Measurements from ENCODE around the gene MGLL. TPM values are rescaled to one million over a fixed set of nuclear protein-coding genes. Genes with fewer than 3 reads are reported as not detected.

MGLL gene
- total RNA-seq, 1 experiment from 2014 or later = 6.8 TPM

DNA sequence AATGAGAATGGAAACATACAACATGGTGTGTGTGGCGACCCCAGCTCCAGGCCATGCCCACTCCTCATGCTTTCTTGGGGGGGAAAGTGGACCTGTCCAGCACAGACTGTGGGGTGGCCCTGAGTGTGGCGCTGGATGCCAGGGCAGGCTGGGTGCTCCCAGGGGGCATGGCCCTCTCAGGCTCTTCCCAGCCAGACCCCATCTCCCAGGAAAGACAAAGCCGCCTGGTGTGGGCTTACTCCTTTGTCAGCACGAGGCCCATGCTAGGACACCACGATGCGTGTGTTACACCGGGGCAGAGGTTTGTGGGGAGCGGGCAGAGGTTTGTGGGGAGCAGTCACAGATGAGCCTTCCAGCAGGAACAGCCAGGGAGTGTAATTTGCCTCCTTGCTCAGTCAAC is 81.1 kb downstream of the MGLL start:
- H3K27ac ChIP-seq (ENCODE audit: low read depth, low read length) = no peak overlapping the region
- peaks cover under 1 to 12% of the 10 kb centered on the region in 2 experiments; a peak in 2 of 4 replicates for H3K4me1 ChIP-seq (ENCODE audit: control insufficient read depth in 1 of 2, insufficient read depth in 2 of 2, low read length in 2 of 2)
- no peaks in the 10 kb centered on the region for H4K20me1 ChIP-seq (ENCODE audit: insufficient read depth)
- H3K36me3 ChIP-seq (ENCODE audit: control insufficient read depth in 1 of 2, insufficient read depth in 2 of 2, low read length in 2 of 2) = no peaks in the 10 kb centered on the region
- ATAC-seq (no peak), DNase-seq (ENCODE audit: low read depth, low spot score) (no peak)
- H3K9me2 ChIP-seq (ENCODE audit: insufficient read depth) = no peaks in the 10 kb centered on the region
- H3K27me3 ChIP-seq (ENCODE audit: insufficient read depth, low read length) = no peaks in the 10 kb centered on the region
- ChIA-PET POLR2A (no interaction called here), RAD21 (ENCODE audit: low non-redundant PET in 1 of 2, low total read pairs in 2 of 2, uncharacterized antibody in 2 of 2, unreplicated experiment in 2 of 2) (no interaction called here), CTCF (no interaction called here)
- no peak overlapping the region for H3K4me3 ChIP-seq (replicated peaks in 1 of 2; ENCODE audit: low read depth in 1 of 2, low read length in 2 of 2)
- no peak overlapping the region for H3K9ac ChIP-seq (ENCODE audit: low read length)
- TF ChIP-seq SRF (IDR thresholded peaks at IDR 0.05; ENCODE audit: low read depth) (no peak), TCF7L2 (IDR thresholded peaks at IDR 0.05; ENCODE audit: borderline replicate concordance, extremely low read depth, insufficient read depth, insufficient read length) (no peak), EGR1 (IDR thresholded peaks at IDR 0.05; ENCODE audit: low read depth) (no peak), POLR2AphosphoS5 (IDR thresholded peaks at IDR 0.05; ENCODE audit: low read depth, low read length) (no peak), ZNF274 (IDR thresholded peaks at IDR 0.05; ENCODE audit: low read depth, low read length) (no peak), YY1 (IDR thresholded peaks at IDR 0.05; ENCODE audit: extremely low read depth, insufficient replicate concordance, low read depth, low read length) (no peak), RAD21 (IDR thresholded peaks at IDR 0.05; ENCODE audit: low read depth) (no peak), CEBPB (IDR thresholded peaks at IDR 0.05; ENCODE audit: low read depth) (no peak), POLR2A (IDR thresholded peaks at IDR 0.05; ENCODE audit: borderline replicate concordance, extremely low read depth, insufficient read depth, insufficient read length) (no peak), ZFX (IDR thresholded peaks at IDR 0.05) (no peak), EZH2phosphoT487 (IDR thresholded peaks at IDR 0.05; ENCODE audit: borderline replicate concordance) (no peak), EZH2 (IDR thresholded peaks at IDR 0.05) (no peak), CBX3 (IDR thresholded peaks at IDR 0.05; ENCODE audit: low read depth) (no peak), ELF1 (IDR thresholded peaks at IDR 0.05; ENCODE audit: borderline replicate concordance, low read depth) (no peak), SP1 (IDR thresholded peaks at IDR 0.05; ENCODE audit: low read depth) (no peak)
- TF ChIP-seq, protein P1, sequence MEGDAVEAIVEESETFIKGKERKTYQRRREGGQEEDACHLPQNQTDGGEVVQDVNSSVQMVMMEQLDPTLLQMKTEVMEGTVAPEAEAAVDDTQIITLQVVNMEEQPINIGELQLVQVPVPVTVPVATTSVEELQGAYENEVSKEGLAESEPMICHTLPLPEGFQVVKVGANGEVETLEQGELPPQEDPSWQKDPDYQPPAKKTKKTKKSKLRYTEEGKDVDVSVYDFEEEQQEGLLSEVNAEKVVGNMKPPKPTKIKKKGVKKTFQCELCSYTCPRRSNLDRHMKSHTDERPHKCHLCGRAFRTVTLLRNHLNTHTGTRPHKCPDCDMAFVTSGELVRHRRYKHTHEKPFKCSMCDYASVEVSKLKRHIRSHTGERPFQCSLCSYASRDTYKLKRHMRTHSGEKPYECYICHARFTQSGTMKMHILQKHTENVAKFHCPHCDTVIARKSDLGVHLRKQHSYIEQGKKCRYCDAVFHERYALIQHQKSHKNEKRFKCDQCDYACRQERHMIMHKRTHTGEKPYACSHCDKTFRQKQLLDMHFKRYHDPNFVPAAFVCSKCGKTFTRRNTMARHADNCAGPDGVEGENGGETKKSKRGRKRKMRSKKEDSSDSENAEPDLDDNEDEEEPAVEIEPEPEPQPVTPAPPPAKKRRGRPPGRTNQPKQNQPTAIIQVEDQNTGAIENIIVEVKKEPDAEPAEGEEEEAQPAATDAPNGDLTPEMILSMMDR (IDR thresholded peaks at IDR 0.05 in 2 of 3, conservative IDR thresholded peaks at IDR 0.05 in 1 of 3; ENCODE audit: borderline replicate concordance in 1 of 3, insufficient read depth in 1 of 3, low read depth in 2 of 3, low read length in 2 of 3) = no peak
- TF ChIP-seq, protein P2, sequence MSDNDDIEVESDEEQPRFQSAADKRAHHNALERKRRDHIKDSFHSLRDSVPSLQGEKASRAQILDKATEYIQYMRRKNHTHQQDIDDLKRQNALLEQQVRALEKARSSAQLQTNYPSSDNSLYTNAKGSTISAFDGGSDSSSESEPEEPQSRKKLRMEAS (IDR thresholded peaks at IDR 0.05) = no peak
- TF ChIP-seq, protein P3, sequence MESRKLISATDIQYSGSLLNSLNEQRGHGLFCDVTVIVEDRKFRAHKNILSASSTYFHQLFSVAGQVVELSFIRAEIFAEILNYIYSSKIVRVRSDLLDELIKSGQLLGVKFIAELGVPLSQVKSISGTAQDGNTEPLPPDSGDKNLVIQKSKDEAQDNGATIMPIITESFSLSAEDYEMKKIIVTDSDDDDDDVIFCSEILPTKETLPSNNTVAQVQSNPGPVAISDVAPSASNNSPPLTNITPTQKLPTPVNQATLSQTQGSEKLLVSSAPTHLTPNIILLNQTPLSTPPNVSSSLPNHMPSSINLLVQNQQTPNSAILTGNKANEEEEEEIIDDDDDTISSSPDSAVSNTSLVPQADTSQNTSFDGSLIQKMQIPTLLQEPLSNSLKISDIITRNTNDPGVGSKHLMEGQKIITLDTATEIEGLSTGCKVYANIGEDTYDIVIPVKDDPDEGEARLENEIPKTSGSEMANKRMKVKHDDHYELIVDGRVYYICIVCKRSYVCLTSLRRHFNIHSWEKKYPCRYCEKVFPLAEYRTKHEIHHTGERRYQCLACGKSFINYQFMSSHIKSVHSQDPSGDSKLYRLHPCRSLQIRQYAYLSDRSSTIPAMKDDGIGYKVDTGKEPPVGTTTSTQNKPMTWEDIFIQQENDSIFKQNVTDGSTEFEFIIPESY (IDR thresholded peaks at IDR 0.05; ENCODE audit: extremely low read depth, insufficient replicate concordance, low read length) = no peak
- TF ChIP-seq, protein P4, sequence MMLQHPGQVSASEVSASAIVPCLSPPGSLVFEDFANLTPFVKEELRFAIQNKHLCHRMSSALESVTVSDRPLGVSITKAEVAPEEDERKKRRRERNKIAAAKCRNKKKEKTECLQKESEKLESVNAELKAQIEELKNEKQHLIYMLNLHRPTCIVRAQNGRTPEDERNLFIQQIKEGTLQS (IDR thresholded peaks at IDR 0.05) = no peak
- TF ChIP-seq, protein P5, sequence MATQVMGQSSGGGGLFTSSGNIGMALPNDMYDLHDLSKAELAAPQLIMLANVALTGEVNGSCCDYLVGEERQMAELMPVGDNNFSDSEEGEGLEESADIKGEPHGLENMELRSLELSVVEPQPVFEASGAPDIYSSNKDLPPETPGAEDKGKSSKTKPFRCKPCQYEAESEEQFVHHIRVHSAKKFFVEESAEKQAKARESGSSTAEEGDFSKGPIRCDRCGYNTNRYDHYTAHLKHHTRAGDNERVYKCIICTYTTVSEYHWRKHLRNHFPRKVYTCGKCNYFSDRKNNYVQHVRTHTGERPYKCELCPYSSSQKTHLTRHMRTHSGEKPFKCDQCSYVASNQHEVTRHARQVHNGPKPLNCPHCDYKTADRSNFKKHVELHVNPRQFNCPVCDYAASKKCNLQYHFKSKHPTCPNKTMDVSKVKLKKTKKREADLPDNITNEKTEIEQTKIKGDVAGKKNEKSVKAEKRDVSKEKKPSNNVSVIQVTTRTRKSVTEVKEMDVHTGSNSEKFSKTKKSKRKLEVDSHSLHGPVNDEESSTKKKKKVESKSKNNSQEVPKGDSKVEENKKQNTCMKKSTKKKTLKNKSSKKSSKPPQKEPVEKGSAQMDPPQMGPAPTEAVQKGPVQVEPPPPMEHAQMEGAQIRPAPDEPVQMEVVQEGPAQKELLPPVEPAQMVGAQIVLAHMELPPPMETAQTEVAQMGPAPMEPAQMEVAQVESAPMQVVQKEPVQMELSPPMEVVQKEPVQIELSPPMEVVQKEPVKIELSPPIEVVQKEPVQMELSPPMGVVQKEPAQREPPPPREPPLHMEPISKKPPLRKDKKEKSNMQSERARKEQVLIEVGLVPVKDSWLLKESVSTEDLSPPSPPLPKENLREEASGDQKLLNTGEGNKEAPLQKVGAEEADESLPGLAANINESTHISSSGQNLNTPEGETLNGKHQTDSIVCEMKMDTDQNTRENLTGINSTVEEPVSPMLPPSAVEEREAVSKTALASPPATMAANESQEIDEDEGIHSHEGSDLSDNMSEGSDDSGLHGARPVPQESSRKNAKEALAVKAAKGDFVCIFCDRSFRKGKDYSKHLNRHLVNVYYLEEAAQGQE (IDR thresholded peaks at IDR 0.05; ENCODE audit: low read depth) = no peak
- intact Hi-C loops (cut with micrococcal nuclease) = no loop called here
- BruUV-seq (replicated peaks) = no TSS peak
- H3K4me2 ChIP-seq (ENCODE audit: low read length) = no peak overlapping the region
- H2AFZ ChIP-seq (ENCODE audit: low read depth, low read length, poor library complexity, severe bottlenecking) = no peak overlapping the region
- no peaks in the 10 kb centered on the region for H3K9me3 ChIP-seq (ENCODE audit: control insufficient read depth in 1 of 2, insufficient read depth in 1 of 2, low read depth in 1 of 2, low read length in 2 of 2)
- H3K79me2 ChIP-seq (ENCODE audit: insufficient read depth, low read length) = no peaks in the 10 kb centered on the region
